AG04450 (cell line): ENCODE data around the gene SUCO. TPM values are rescaled to one million over a fixed set of nuclear protein-coding genes. Genes with fewer than 3 reads are reported as not detected.

Source experiments
- CTCF ChIA-PET: fragments of 300-600, 350-600 bp; formaldehyde crosslinking; extraction: SDS; loops from one replicate; lab custom pipeline; 2022; ENCODE audit warnings: antibody characterized with exemption, inconsistent platforms; lab: Charles Lee
- POLR2A ChIA-PET: fragments of 350-600 bp; formaldehyde crosslinking; extraction: SDS; loops from one replicate; lab custom pipeline; 2021; ENCODE audit warnings: antibody characterized with exemption, inconsistent platforms; lab: Yijun Ruan, JAX
- DNase-seq: peaks from one replicate; pipeline ENCODE4 v3.0.0-alpha.2; 2011; ENCODE audit warnings: low read depth, low spot score
- H3K27ac ChIP-seq: one replicate; pipeline ENCODE4 v1.5.1; 2012; ENCODE audit warnings: low read depth, low read length, control low read depth
- H3K27me3 ChIP-seq: one replicate; pipeline ENCODE4 v1.6.0; 2012; ENCODE audit warnings: low read length; ENCODE audit not compliant: control insufficient read depth, insufficient read depth
- H3K4me3 ChIP-seq: 2 replicates; pipeline ENCODE4 v1.5.1; 2011; ENCODE audit warnings: mild to moderate bottlenecking, low read depth, low read length, control low read depth
- H3K9me3 ChIP-seq: 2 replicates; pipeline ENCODE4 v1.5.1; 2012; ENCODE audit warnings: low read length; ENCODE audit not compliant: control insufficient read depth, insufficient read depth
- polyA plus RNA-seq: library from polyadenylated mRNA; depleted of rRNA; stranded (reverse); fragments of >200 nt; gene quantifications from 2 replicates; pipeline ENCODE4 v1.2.3, GENCODE V29; 2011
- TF ChIP-seq, protein P1 (sequence below): IDR thresholded peaks from 2 replicates; pipeline ENCODE4 v1.5.1; 2011; ENCODE audit warnings: low read depth, low read length, control low read depth, inconsistent platforms

The SUCO gene
- polyA plus RNA-seq, 1 experiment = 25.1 TPM

DNA sequence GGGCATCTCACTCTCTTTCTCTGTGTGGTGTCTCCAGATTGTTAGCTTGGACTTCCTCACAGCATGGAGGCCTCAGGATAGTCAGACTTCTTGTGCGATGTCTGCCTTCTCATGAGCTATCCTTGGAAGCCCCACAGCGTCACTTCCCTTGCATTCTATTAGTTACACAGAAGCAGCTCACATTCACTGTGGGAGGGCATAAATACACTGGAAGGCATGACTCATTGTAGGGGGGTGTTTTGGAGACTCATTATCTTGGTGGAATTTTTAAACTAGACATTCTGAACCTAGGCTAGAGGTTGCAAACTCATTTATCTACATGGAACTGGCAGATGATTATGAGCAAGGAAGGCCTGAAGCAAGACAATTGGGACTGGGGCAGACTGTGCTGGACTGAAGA lies 104.6 kb downstream of the SUCO start:
- TF ChIP-seq, protein P1, sequence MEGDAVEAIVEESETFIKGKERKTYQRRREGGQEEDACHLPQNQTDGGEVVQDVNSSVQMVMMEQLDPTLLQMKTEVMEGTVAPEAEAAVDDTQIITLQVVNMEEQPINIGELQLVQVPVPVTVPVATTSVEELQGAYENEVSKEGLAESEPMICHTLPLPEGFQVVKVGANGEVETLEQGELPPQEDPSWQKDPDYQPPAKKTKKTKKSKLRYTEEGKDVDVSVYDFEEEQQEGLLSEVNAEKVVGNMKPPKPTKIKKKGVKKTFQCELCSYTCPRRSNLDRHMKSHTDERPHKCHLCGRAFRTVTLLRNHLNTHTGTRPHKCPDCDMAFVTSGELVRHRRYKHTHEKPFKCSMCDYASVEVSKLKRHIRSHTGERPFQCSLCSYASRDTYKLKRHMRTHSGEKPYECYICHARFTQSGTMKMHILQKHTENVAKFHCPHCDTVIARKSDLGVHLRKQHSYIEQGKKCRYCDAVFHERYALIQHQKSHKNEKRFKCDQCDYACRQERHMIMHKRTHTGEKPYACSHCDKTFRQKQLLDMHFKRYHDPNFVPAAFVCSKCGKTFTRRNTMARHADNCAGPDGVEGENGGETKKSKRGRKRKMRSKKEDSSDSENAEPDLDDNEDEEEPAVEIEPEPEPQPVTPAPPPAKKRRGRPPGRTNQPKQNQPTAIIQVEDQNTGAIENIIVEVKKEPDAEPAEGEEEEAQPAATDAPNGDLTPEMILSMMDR = no peak
- Histone ChIP-seq H3K27me3 (no peaks in the 10 kb centered on the region), H3K9me3 (peaks cover 8% of the 10 kb centered on the region), H3K4me3 (no peak overlapping the region), H3K27ac (peak overlapping the region; percentile 84)
- ChIA-PET CTCF (no interaction called here), POLR2A (interaction anchor here (0.6 to 1.3 kb wide), 2 partner anchors 105 to 894 kb away, joined by 3 to 4 read pairs; partner anchors contain the start of gene SUCO)
- DNase-seq = peak; percentile 55

DNA sequence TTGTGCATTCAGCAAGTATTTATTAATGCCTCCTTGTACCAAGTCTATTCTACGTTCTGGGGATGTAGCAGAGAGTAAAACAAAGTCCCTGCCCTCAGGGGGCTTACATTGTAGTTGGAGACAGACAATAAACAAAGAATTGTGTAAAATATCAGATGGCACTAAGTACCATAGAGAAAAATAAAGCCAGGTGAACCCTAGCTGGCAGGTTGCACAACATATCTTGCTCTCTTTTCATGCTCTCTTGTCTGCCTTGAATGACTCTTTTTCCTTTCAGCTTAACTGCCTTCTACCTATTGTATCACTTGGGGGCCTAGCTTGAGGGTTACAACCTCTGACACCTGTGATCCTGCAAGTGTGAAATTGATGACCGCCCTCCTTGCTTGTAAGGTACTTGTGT lies 105.3 kb downstream of the SUCO start:
- no peak for DNase-seq
- POLR2A ChIA-PET = interaction anchor here (1.3 kb wide), 1 partner anchor 106 kb away, joined by 3 read pairs; the partner anchor contains the start of gene SUCO
- no peaks in the 10 kb centered on the region for H3K27me3 ChIP-seq
- H3K4me3 ChIP-seq = no peak overlapping the region
- peaks cover 8% of the 10 kb centered on the region for H3K9me3 ChIP-seq
- H3K27ac ChIP-seq = peak overlapping the region; percentile 84
- TF ChIP-seq, protein P1 = no peak
- CTCF ChIA-PET = no interaction called here

DNA sequence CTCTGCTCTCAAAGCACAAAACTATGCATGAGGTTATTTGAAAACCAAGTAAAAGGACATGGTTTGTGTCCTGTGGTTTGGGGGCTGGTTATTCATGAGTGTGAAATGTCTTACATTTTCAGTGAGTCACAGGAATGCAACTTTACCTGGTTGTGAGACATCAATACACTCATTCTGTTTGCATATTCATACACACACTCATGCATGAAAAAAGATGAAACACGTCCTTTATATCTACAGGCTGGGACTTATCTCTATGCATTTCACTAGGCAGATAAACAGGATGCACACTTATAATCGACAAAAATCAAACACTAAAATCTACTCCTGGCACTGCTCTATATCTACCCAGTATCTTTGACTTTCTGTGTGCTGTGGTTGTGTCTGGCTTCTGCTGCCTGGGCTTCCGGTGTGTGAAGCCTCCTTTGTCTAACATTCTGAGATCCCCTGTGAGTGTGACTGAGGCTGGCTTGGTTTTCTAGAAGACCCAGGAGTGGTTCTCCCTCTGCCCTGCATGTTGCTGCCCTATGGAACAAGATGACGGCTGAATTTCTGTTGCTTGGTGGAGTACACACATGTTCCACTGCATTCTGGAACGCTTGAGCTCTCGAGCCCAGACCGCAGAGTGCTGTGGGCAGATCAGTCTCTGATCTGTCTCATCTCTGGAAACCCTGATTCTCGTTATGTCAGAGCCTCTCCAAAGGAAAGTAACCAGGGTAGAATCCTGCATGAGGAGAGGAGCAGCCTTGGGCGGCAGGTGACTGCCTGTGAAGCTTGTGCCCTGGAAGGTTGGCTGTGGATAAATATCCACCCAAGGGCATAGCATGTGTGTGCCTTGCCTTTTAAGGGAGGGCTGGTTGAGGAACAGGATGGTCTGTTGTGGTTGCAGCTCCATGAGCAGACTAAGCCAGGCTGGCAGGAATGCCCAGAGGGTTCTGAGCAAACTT lies 106.2 kb downstream of the SUCO start:
- ChIA-PET CTCF (no interaction called here), POLR2A (no interaction called here)
- DNase-seq = peak; percentile 80
- Histone ChIP-seq H3K4me3 (no peak overlapping the region), H3K27me3 (no peaks in the 10 kb centered on the region), H3K9me3 (peaks cover 8% of the 10 kb centered on the region), H3K27ac (peak overlapping the region; percentile 90)
- TF ChIP-seq, protein P1 = no peak

DNA sequence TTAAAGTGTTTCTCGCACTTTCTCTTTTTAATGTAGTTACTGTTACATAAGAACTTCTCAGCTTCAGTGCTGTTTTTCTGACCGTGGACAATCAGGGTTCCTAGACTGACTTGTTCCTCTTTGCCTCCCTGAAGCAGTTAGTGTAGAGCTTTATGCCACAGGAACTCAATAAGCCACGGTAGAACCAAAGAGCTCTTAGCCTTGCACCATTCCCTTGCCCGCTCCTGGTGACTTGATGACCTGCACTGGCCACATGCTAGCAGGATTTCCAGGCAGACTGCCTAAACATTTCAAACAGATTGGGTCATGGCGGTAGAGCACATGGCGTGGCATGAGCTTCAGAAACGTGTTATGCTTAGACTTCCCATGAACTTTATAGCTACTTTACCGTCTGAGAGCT lies 107.2 kb downstream of the SUCO start:
- H3K9me3 ChIP-seq = peaks cover 8% of the 10 kb centered on the region
- TF ChIP-seq, protein P1 = no peak
- no peak overlapping the region for H3K27ac ChIP-seq
- POLR2A ChIA-PET = no interaction called here
- H3K4me3 ChIP-seq = no peak overlapping the region
- no peaks in the 10 kb centered on the region for H3K27me3 ChIP-seq
- CTCF ChIA-PET = no interaction called here
- DNase-seq = no peak

DNA sequence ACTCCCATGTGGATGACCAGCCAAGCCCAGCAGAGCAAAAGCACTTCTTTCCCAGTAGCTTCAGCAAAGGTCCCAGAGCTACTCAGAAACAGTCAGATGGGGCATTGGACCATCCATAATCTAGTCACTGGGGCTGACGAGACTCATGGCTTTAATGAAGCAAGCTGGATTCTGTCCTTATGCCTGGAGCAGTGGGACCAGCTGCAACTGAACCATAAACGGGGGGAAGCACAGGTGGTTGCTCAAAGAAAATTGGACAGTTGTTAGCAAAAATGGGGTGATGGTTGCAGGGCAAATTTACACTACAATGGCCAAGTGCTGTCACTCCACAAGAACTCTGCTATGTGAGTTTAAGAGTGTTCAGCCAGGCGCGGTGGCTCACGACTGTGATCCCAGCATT lies 108.5 kb downstream of the SUCO start:
- peaks cover 3% of the 10 kb centered on the region for H3K9me3 ChIP-seq
- no peak overlapping the region for H3K4me3 ChIP-seq
- CTCF ChIA-PET = interaction anchor here (0.8 kb wide), 1 partner anchor 10 kb away, joined by 3 read pairs; no protein-coding TSS in a partner anchor
- no peak for DNase-seq
- no peak overlapping the region for H3K27ac ChIP-seq
- TF ChIP-seq, protein P1 = no peak
- no peaks in the 10 kb centered on the region for H3K27me3 ChIP-seq
- POLR2A ChIA-PET = no interaction called here
